ENCODE results near the gene PI16. TPM values are rescaled to one million over a fixed set of nuclear protein-coding genes. Genes with fewer than 3 reads are reported as not detected.

Gene PI16
- total and polyA plus RNA-seq, 12 donors, result 4.4 to 38.9 (median 18.7) TPM

DNA sequence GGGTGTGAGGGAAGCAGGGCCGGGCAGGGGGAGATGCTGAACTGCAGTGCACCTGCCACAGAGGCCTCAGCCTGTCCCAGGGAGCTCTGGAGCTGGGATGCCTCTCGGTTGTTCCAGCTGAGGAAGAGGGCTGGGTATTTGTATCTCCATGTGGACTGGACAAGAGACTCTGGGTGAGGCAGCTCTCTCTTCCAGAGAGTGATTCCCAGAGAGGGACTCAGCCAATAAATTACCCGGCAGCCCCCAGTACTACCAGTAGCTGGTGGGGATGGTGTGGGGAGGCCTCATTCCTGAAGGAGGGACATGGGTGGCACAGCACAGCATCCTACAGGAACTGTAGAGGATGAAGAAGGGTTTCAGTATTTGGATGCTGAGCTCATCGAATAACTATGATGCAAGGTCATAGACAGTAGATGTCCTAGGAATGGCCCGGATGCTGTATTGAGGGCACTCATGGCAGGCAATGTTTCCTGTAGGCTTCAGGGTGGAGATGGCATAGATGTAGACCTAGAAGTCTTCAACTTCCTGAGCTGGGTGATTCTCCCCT is 52.3 kb downstream of the PI16 start:
- intact Hi-C loops (cut with DNase I), result no loop called here
- H3K27ac ChIP-seq, result peak overlapping the region in 4 of 10 donors; percentile 1 to 86 (median 54)
- H3K4me1 ChIP-seq, result peaks cover 0 to 27% (median 0%) of the 10 kb centered on the region in 9 donors
- H3K36me3 ChIP-seq, result peaks cover 0 to 4% (median 0%) of the 10 kb centered on the region in 9 donors
- H3K27me3 ChIP-seq, result no peaks in the 10 kb centered on the region
- TF ChIP-seq, protein P1, sequence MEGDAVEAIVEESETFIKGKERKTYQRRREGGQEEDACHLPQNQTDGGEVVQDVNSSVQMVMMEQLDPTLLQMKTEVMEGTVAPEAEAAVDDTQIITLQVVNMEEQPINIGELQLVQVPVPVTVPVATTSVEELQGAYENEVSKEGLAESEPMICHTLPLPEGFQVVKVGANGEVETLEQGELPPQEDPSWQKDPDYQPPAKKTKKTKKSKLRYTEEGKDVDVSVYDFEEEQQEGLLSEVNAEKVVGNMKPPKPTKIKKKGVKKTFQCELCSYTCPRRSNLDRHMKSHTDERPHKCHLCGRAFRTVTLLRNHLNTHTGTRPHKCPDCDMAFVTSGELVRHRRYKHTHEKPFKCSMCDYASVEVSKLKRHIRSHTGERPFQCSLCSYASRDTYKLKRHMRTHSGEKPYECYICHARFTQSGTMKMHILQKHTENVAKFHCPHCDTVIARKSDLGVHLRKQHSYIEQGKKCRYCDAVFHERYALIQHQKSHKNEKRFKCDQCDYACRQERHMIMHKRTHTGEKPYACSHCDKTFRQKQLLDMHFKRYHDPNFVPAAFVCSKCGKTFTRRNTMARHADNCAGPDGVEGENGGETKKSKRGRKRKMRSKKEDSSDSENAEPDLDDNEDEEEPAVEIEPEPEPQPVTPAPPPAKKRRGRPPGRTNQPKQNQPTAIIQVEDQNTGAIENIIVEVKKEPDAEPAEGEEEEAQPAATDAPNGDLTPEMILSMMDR (IDR thresholded peaks at IDR 0.05), result no peak
- DNase-seq (no peak), ATAC-seq (peak in 6 of 8 donors; percentile 6 to 73 (median 51))
- H3K4me3 ChIP-seq, result peak overlapping the region in 7 of 10 donors; percentile 21 to 60 (median 40)
- no peaks in the 10 kb centered on the region for H3K9me3 ChIP-seq
- WGBS, 2 donors, result 70 to 78% methylated on average over 5 of the region's 5 CpGs

DNA sequence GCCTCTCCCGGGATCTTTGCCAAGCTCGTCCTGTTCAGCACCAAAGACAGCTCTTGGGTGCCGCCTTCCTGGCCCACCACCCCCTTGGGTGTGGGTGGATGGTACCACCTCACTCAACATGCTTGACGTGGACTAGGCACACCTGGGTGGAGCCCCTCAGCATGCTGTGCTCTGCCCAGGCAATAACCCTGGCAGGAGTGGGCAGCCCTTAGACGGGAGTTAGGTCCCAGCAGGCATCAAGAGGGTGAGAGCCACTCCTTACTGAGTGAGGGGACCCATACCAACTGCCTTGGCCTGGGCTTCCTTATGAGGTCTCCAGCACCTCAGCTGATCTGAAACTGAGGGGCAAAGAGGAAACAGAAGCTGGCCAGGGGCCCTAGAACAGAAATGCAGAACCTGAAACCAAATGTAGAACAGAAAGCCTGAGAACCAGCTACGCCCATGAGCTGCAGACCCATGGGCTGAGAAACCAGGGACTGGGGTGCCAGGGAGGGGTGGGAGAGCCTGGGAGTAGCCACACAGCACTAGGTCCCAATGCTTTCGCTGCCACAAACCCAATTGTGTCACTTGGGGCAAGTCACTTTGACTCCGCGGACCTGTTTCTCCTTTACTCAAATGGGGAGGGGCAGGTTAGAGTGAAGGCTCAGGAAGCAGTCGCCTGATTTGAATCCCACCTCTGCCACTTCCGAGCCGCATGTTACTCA is 53.0 kb downstream of the PI16 start:
- DNase-seq (peak in 1 of 2 donors; percentile 23), ATAC-seq (peak in 7 of 8 donors; percentile 5 to 66 (median 40))
- Histone ChIP-seq H3K27ac (peak overlapping the region in 4 of 10 donors; percentile 1 to 86 (median 20)), H3K9me3 (no peaks in the 10 kb centered on the region), H3K4me1 (peaks cover 0 to 27% (median 0%) of the 10 kb centered on the region in 9 donors), H3K36me3 (peaks cover 0 to 8% (median 0%) of the 10 kb centered on the region in 9 donors), H3K27me3 (no peaks in the 10 kb centered on the region), H3K4me3 (peak overlapping the region in 6 of 10 donors; percentile 3 to 60 (median 40))
- intact Hi-C loops (cut with DNase I), result no loop called here
- WGBS, 2 donors, result 63 to 69% methylated on average over 12 of the region's 12 CpGs
- TF ChIP-seq, protein P1 (IDR thresholded peaks at IDR 0.05), result no peak

DNA sequence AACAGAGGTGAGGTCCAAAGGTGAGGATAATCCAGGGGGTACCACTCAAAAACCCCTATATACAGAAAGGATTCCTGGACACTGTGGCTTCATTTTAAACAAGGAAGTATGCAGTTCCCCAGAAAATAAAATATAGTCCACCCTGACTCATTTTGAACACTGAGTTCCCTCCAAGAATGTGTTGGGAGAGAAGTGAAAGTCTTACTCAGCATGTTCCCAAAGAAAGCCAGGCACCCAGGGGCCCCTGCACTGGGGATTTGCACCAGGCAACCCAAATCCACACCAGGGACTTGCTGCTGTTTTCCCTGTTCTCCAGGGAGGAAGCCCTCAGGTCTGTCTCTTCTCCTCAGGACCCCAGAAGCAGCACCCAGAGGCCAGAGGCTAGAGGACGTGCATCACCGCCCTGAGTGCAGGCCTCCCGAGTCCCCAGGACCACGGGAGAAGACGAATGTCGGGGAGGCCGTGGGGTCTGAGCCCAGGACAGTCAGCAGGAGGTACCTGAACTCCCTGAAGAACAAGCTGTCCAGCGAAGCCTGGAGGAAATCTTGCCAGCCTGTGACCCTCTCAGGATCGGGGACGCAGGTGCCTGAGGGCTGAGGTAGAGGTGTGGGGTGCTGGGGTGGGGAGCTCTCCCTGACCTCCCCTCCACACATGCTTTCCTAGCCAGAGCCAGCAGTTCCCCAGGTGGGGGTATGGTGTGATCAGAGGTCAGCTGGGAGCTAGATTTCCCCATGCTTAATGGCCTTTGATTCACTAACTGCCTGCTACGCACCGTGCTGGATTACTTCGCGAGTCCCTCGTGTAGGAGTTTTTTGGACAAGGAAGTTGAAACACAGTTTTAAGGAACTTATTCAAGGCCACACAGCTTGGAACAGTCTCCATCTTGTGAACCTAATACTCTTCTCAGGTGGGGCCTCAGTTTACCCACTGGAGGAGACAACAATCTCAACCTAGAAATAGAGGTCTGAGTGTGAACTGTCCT is 54.2 kb downstream of the PI16 start:
- TF ChIP-seq, protein P1 (IDR thresholded peaks at IDR 0.05), result no peak
- Histone ChIP-seq H3K4me1 (peaks cover 0 to 27% (median 0%) of the 10 kb centered on the region in 9 donors), H3K27me3 (no peaks in the 10 kb centered on the region), H3K36me3 (peaks cover 0 to 20% (median 0%) of the 10 kb centered on the region in 9 donors), H3K27ac (peak overlapping the region in 1 of 10 donors; percentile 86), H3K9me3 (no peaks in the 10 kb centered on the region), H3K4me3 (peak overlapping the region in 1 of 10 donors; percentile 60)
- no peak for DNase-seq
- 85 to 91% methylated on average over 15 of the region's 15 CpGs for WGBS, 2 donors
- intact Hi-C loops (cut with DNase I), result no loop called here
- peak in 6 of 8 donors; percentile 8 to 51 (median 27) for ATAC-seq
